Immature natural killer cell (primary cell): ENCODE measurements around the gene AEBP1. TPM values are rescaled to one million over a fixed set of nuclear protein-coding genes. Genes with fewer than 3 reads are reported as not detected.

ENCODE experiments used
- DNase-seq, 3 donors: peaks; one replicate each; pipeline ENCODE4 v3.0.0; 2022; ENCODE audit warnings: mixed read lengths in 1 of 3
- H3K27ac Mint-ChIP-seq, 6 donors: one replicate each; pipeline ENCODE4 v1.8.0; 2020; ENCODE audit warnings: mixed read lengths in 6 of 6, mild to moderate bottlenecking in 5 of 6, inconsistent platforms in 4 of 6, moderate library complexity in 3 of 6
- H3K27me3 Mint-ChIP-seq, 3 donors: one replicate each; pipeline ENCODE4 v1.8.0; 2020 to 2021; ENCODE audit warnings: low read depth in 3 of 3, mild to moderate bottlenecking in 3 of 3, mixed read lengths in 3 of 3, moderate library complexity in 3 of 3, inconsistent platforms in 1 of 3
- H3K36me3 Mint-ChIP-seq, 3 donors: one replicate each; pipeline ENCODE4 v1.8.0; 2020; ENCODE audit warnings: mixed read lengths in 3 of 3, inconsistent platforms in 2 of 3, mild to moderate bottlenecking in 2 of 3
- H3K4me1 Mint-ChIP-seq, 2 donors: one replicate each; pipeline ENCODE4 v1.8.0; 2020; ENCODE audit warnings: inconsistent platforms in 2 of 2, mild to moderate bottlenecking in 2 of 2, mixed read lengths in 2 of 2, moderate library complexity in 1 of 2
- H3K4me3 Mint-ChIP-seq, 5 donors: one replicate each; pipeline ENCODE4 v1.8.0; 2020; ENCODE audit warnings: mild to moderate bottlenecking in 5 of 5, mixed read lengths in 5 of 5, inconsistent platforms in 3 of 5, moderate library complexity in 3 of 5
- H3K9me3 Mint-ChIP-seq, 6 donors: one replicate each; pipeline ENCODE4 v1.8.0; 2020; ENCODE audit warnings: mild to moderate bottlenecking in 6 of 6, mixed read lengths in 6 of 6, inconsistent platforms in 4 of 6, moderate library complexity in 3 of 6
- polyA plus RNA-seq, 3 donors: library from polyadenylated mRNA; unstranded; fragments of 300-500 nt; fragmentation: Illumina TruSeq; gene quantifications; one replicate each; pipeline ENCODE4 v1.2.3, GENCODE V29; 2021

Gene AEBP1
- polyA plus RNA-seq, 3 donors from 2014 or later: 1.5 TPM; not detected in 1

GRCh38 chr7:44162785-44163395, 58.7 kb downstream of the AEBP1 start:
- Mint-ChIP-seq H3K4me1 (no peaks in the 10 kb centered on the region), H3K36me3 (no peaks in the 10 kb centered on the region), H3K4me3 (no peak overlapping the region), H3K27ac (no peak overlapping the region), H3K27me3 (peaks cover 0 to 6% (median 2%) of the 10 kb centered on the region in 3 donors), H3K9me3 (no peaks in the 10 kb centered on the region)
- DNase-seq: no peak

DNA sequence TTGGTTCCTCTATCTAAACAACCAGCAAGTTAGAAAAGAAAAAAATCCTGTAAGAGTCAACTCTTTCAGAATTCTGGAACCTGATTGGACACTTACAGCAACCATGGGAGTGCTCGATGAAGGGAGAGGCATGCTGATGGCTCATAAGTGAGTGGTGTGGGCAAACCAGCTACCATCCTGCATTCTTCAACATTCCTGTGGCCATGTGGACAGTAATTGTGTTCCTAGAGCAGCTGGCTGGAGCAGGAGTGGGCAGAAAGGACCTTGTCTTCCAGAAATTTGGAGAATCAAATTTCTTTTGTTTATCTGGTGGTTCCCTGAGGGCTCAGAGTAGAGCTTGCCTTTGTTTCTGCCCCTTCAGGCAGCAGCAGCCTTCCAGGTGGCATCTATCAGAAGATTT, 59.4 kb downstream of the AEBP1 start:
- Mint-ChIP-seq H3K27me3 (peaks cover 0 to 6% (median 2%) of the 10 kb centered on the region in 3 donors), H3K9me3 (no peaks in the 10 kb centered on the region), H3K27ac (no peak overlapping the region), H3K4me3 (no peak overlapping the region), H3K36me3 (no peaks in the 10 kb centered on the region), H3K4me1 (no peaks in the 10 kb centered on the region)
- no peak for DNase-seq

Other genes starting within 250 kb of the AEBP1 start
- 100 to 1,000 TPM; 101 to 123 (median 114) TPM for gene MRPS24, start 234.8 kb upstream of the AEBP1 start, polyA plus RNA-seq
- gene URGCP, start 197.7 kb upstream of the AEBP1 start, polyA plus RNA-seq: 10 to 100 TPM in 2 of 3 donors, 1 to 10 TPM in 1; 9.4 to 18.9 (median 10.9) TPM
- 10 to 100 TPM in 2 of 3 donors, 1 to 10 TPM in 1; 6.2 to 11.5 (median 10.6) TPM for gene UBE2D4, start 177.9 kb upstream of the AEBP1 start, polyA plus RNA-seq
- gene SPDYE1, start 106.4 kb upstream of the AEBP1 start, polyA plus RNA-seq: under 1 TPM in 1 of 3 donors, not detected in 2; 0.22 TPM
- 100 to 1,000 TPM; 237 to 306 (median 285) TPM for gene DBNL, start 59.6 kb upstream of the AEBP1 start, polyA plus RNA-seq
- gene PGAM2, start 38.8 kb upstream of the AEBP1 start, polyA plus RNA-seq: not detected
- gene POLM, start 21.8 kb upstream of the AEBP1 start, polyA plus RNA-seq: 10 to 100 TPM in 1 of 3 donors, 1 to 10 TPM in 2; 5.1 to 23.3 (median 7.2) TPM
- 10 to 100 TPM; 39.8 to 65.7 (median 48.4) TPM for gene POLD2, start 19.2 kb downstream of the AEBP1 start, polyA plus RNA-seq
- gene MYL7, start 37.0 kb downstream of the AEBP1 start, polyA plus RNA-seq: not detected
- gene GCK, start 85.1 kb downstream of the AEBP1 start, polyA plus RNA-seq: not detected
- gene YKT6, start 96.6 kb downstream of the AEBP1 start, polyA plus RNA-seq: 10 to 100 TPM; 39.1 to 64.9 (median 56.9) TPM
- gene CAMK2B, start 221.2 kb downstream of the AEBP1 start, polyA plus RNA-seq: not detected